GM03348 (cell line): ENCODE measurements around the gene CMIP.
A peak's percentile ranks its signal among the peaks of the same experiment; 100 is the strongest.
"Not testable (repeated sequence)": the region's sequence is repeated elsewhere in the genome, so short reads cannot be mapped to it uniquely, and the experiment has no call there.

Experiments used
- DNase-seq: peaks from one replicate; pipeline ENCODE4 v3.0.0; 2012; ENCODE audit warnings: low spot score

CMIP gene

GRCh38 chr16:81719993-81720392 is 275.4 kb downstream of the CMIP start:
- no peak for DNase-seq

- DNase-seq, result no peak
Observed at GRCh38 chr16:81720973-81721906, 276.6 kb downstream of the CMIP start.

- DNase-seq, result peak; percentile 84
Observed at GRCh38 chr16:81723098-81723723, 278.6 kb downstream of the CMIP start.

- DNase-seq, result no peak
Observed at GRCh38 chr16:81728435-81728834, 283.8 kb downstream of the CMIP start.

- DNase-seq, result no peak
Observed at GRCh38 chr16:81729451-81729850, 284.8 kb downstream of the CMIP start.

GRCh38 chr16:81730090-81731051 is 285.8 kb downstream of the CMIP start:
- DNase-seq, result peak; percentile 92

GRCh38 chr16:81731649-81732048 is 287.0 kb downstream of the CMIP start:
- DNase-seq, result no peak

GRCh38 chr16:81732699-81733098 is 288.1 kb downstream of the CMIP start:
- no peak for DNase-seq

GRCh38 chr16:81733295-81733694 is 288.7 kb downstream of the CMIP start:
- DNase-seq, result no peak

GRCh38 chr16:81734632-81735434 is 290.2 kb downstream of the CMIP start:
- no peak for DNase-seq

GRCh38 chr16:81737885-81738536 is 293.4 kb downstream of the CMIP start:
- DNase-seq, result peak; percentile 90

GRCh38 chr16:81738783-81739496 is 294.3 kb downstream of the CMIP start:
- no peak for DNase-seq

- no peak for DNase-seq
Observed at GRCh38 chr16:81739503-81739902, 294.9 kb downstream of the CMIP start.

GRCh38 chr16:81740169-81740568 is 295.6 kb downstream of the CMIP start:
- DNase-seq, result no peak

- DNase-seq, result not testable (repeated sequence)
Observed at GRCh38 chr16:81741430-81741770, 296.8 kb downstream of the CMIP start.

- DNase-seq, result no peak
Observed at GRCh38 chr16:81744385-81744784, 299.8 kb downstream of the CMIP start.

GRCh38 chr16:81744911-81745310 is 300.3 kb downstream of the CMIP start:
- DNase-seq, result no peak

- DNase-seq, result peak; percentile 91
Observed at GRCh38 chr16:81745704-81746558, 301.3 kb downstream of the CMIP start.

GRCh38 chr16:81746566-81746965 is 302.0 kb downstream of the CMIP start:
- no peak for DNase-seq
